Right lobe of liver (tissue), 4 donors: Measurements from ENCODE around the gene VAPB.
"Not testable (repeated sequence)": the region's sequence is repeated elsewhere in the genome, so short reads cannot be mapped to it uniquely, and the experiment has no call there.

Experiments used
- CTCF ChIP-seq, 4 donors: fragments of 200-600 bp in 3 of 4; fragments of 450-650 bp in 1 of 4; IDR thresholded peaks; one replicate each; pipeline versions ENCODE4 v1.5.1 to v1.8.0; 2016 to 2022; ENCODE audit warnings: antibody characterized with exemption in 4 of 4, mild to moderate bottlenecking in 2 of 4
- POLR2A ChIP-seq: fragments of 450-650 bp; IDR thresholded peaks from one replicate; pipeline ENCODE4 v1.6.1; 2017; ENCODE audit warnings: antibody characterized with exemption, mild to moderate bottlenecking
- donor health status: DM: no; HTN: no; CAD: no.
- donor health status: DM: no; HTN: no; CAD: no.
- donor health status: DM: no; HTN: yes; CAD: no.

DNA sequence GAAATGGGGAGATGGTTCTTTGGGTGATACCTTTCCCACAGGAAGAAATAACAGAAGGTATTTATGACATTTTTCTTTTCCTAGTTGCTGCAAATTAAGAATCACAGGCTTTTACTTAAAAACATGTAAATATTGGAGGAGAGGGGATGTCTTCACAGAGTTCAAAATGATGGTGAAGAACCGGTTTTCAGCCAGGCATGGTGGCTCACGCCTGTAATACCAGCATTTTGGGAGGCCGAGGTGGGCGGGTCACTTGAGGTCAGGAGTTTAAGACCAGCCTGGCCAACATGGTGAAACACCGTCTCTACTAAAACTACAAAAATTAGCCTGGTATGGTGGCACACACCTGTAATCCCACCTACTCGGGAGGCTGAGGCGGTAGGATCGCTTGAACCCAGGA, 15.7 kb upstream of the VAPB start:
- TF ChIP-seq POLR2A; CTCF (IDR thresholded peaks at IDR 0.05): not testable (repeated sequence)
